K562 (cell line): ENCODE results near the gene USP49. TPM values are rescaled to one million over a fixed set of nuclear protein-coding genes. Genes with fewer than 3 reads are reported as not detected.

Experiments
- ATAC-seq: fragments of 200-7000 bp; cut with Tn5 transposase; 3 replicates; pipeline ENCODE4 v1.9.1; 2020; ENCODE audit warnings: moderate library complexity
- BruUV-seq: library from RNA; stranded (reverse); fragments of 400-500 nt; replicated peaks from 2 replicates; lab custom pipeline; 2021; lab: Mats Ljungman, UMichigan
- CTCF ChIA-PET: fragments of 300-600 bp; formaldehyde crosslinking; extraction: SDS; loops from one replicate; lab custom pipeline; 2021; ENCODE audit warnings: low intra/inter-chr PET ratio; lab: Yijun Ruan, JAX
- POLR2A ChIA-PET: fragments of 300-600, 350-650 bp; sonication (Branson Sonifier 250); formaldehyde crosslinking; extraction: SDS; loops from one replicate; lab custom pipeline; 2021; ENCODE audit warnings: antibody characterized with exemption, inconsistent platforms; lab: Yijun Ruan, JAX
- DNase-seq, 4 experiments: peaks; one replicate each; pipeline versions ENCODE4 v3.0.0 to v3.0.0-alpha.2; 2011 to 2018; ENCODE audit warnings: low spot score in 3 of 4, mixed read lengths in 3 of 4; ENCODE audit errors: extremely low read depth in 1 of 4
- FAIRE-seq: peaks from 2 replicates; lab custom pipeline; 2011; peaks lifted over from hg19 to GRCh38; lab: Jason Lieb, UNC
- H2AFZ ChIP-seq: 2 replicates; pipeline ENCODE4 v1.6.0; 2011; ENCODE audit warnings: low read depth, low read length, control low read depth, inconsistent platforms
- H3K27ac ChIP-seq: fragments of 200-600 bp; 3 replicates; pipeline ENCODE4 v1.8.0; 2011; ENCODE audit warnings: low read depth, mild to moderate bottlenecking, control low read depth, inconsistent platforms, low read length, moderate library complexity, mixed read lengths; ENCODE audit errors: extremely low read depth
- H3K27me3 ChIP-seq, 2 experiments: fragments of 300-600 bp in 1 of 2; 2 replicates in 1 of 2; 3 replicates in 1 of 2; pipeline versions ENCODE4 v1.6.0 to v1.8.0; 2011; ENCODE audit warnings: inconsistent platforms in 2 of 2, low read length in 2 of 2, mild to moderate bottlenecking in 1 of 2, mixed read lengths in 1 of 2, moderate library complexity in 1 of 2; ENCODE audit not compliant: control insufficient read depth in 2 of 2, insufficient read depth in 2 of 2
- H3K36me3 ChIP-seq: fragments of 300-600 bp; 3 replicates; pipeline ENCODE4 v1.8.0; 2011; ENCODE audit warnings: mild to moderate bottlenecking, low read length, inconsistent platforms; ENCODE audit not compliant: control insufficient read depth, insufficient read depth
- H3K4me1 ChIP-seq, 2 experiments: fragments of 200-600 bp in 1 of 2; replicated peaks in 1 of 2; 2 replicates in 1 of 2; 3 replicates in 1 of 2; pipeline versions ENCODE4 v1.5.1 to v1.8.0; 2011; ENCODE audit warnings: inconsistent platforms in 2 of 2, low read length in 2 of 2, mild to moderate bottlenecking in 1 of 2, mixed read lengths in 1 of 2, moderate library complexity in 1 of 2; ENCODE audit not compliant: control insufficient read depth in 2 of 2, insufficient read depth in 2 of 2
- H3K4me2 ChIP-seq: 2 replicates; pipeline ENCODE4 v1.6.1; 2011; ENCODE audit warnings: low read length, control low read depth, inconsistent platforms, mixed read lengths; ENCODE audit not compliant: insufficient read depth
- H3K4me3 ChIP-seq: fragments of 200-600 bp; sonication (generic), shearing (Covaris generic); 2 replicates; pipeline ENCODE4 v1.5.1; 2016; ENCODE audit warnings: control low read depth, inconsistent platforms
- H3K79me2 ChIP-seq: fragments of 200-600 bp; 3 replicates; pipeline ENCODE4 v1.8.0; 2011; ENCODE audit warnings: low read length, inconsistent platforms; ENCODE audit not compliant: control insufficient read depth, insufficient read depth
- H3K9ac ChIP-seq, 2 experiments: 2 replicates each; pipeline versions ENCODE4 v1.6.0 to v1.6.1; 2011; ENCODE audit warnings: low read depth in 2 of 2, low read length in 2 of 2, control low read depth in 1 of 2, inconsistent platforms in 1 of 2, mild to moderate bottlenecking in 1 of 2, mixed read lengths in 1 of 2; ENCODE audit not compliant: insufficient read depth in 1 of 2
- H3K9me1 ChIP-seq: one replicate; pipeline ENCODE4 v1.6.0; 2011; ENCODE audit warnings: inconsistent platforms, mild to moderate bottlenecking, low read length, moderate library complexity; ENCODE audit not compliant: control insufficient read depth, insufficient read depth
- H3K9me3 ChIP-seq: replicated peaks from 2 replicates; pipeline ENCODE4 v1.5.1; 2011; ENCODE audit warnings: low read depth, low read length, inconsistent platforms; ENCODE audit not compliant: control insufficient read depth, insufficient read depth
- H4K20me1 ChIP-seq: replicated peaks from 2 replicates; pipeline ENCODE4 v1.6.1; 2011; ENCODE audit warnings: low read length, inconsistent platforms, mixed read lengths; ENCODE audit not compliant: control insufficient read depth, insufficient read depth
- ARID1B ChIP-seq: fragments of 450-650 bp; IDR thresholded peaks from 2 replicates; pipeline ENCODE4 v1.6.1; 2016; ENCODE audit warnings: antibody characterized with exemption, mild to moderate bottlenecking, inconsistent platforms
- BDP1 ChIP-seq: IDR thresholded peaks from 3 replicates; pipeline ENCODE4 v1.6.1; 2011; ENCODE audit not compliant: insufficient read length, insufficient read depth
- CHD2 ChIP-seq: IDR thresholded peaks from 2 replicates; pipeline ENCODE4 v1.6.1; 2011; ENCODE audit warnings: low read depth, low read length
- ETV5 ChIP-seq: sonication (generic); formaldehyde crosslinking; IDR thresholded peaks from 2 replicates; pipeline ENCODE4 v1.4.0; 2020; ENCODE audit warnings: low read depth, mild to moderate bottlenecking, missing genetic modification reagents
- GTF3C2 ChIP-seq: IDR thresholded peaks from 3 replicates; pipeline ENCODE4 v1.6.1; 2011; ENCODE audit warnings: borderline replicate concordance, mild to moderate bottlenecking, moderate library complexity; ENCODE audit not compliant: insufficient read length; ENCODE audit errors: extremely low read depth
- MCM3 ChIP-seq: fragments of 450-650 bp; IDR thresholded peaks from 2 replicates; pipeline ENCODE4 v1.6.1; 2016
- PBX2 ChIP-seq, 2 experiments: IDR thresholded peaks in 1 of 2; conservative IDR thresholded peaks in 1 of 2; 2 replicates each; pipeline ENCODE4 v1.6.1; 2016; ENCODE audit warnings: low read depth in 2 of 2, mild to moderate bottlenecking in 1 of 2, missing compliant biosample characterization in 1 of 2, missing genetic modification characterization in 1 of 2, moderate library complexity in 1 of 2
- RBM15 ChIP-seq: fragments of 200-400 bp; formaldehyde crosslinking; IDR thresholded peaks from 2 replicates; pipeline ENCODE4 v1.6.1; 2018; ENCODE audit warnings: mild to moderate bottlenecking, low read length, moderate library complexity; ENCODE audit not compliant: insufficient read depth
- SFPQ ChIP-seq: fragments of 200-400 bp; formaldehyde crosslinking; IDR thresholded peaks from 2 replicates; pipeline ENCODE4 v1.6.1; 2017; ENCODE audit warnings: mild to moderate bottlenecking, low read depth, low read length, moderate library complexity
- SIN3B ChIP-seq: fragments of 450-650 bp; IDR thresholded peaks from 2 replicates; pipeline ENCODE4 v1.6.1; 2017; ENCODE audit warnings: low read depth, mild to moderate bottlenecking, moderate library complexity
- STAT5A ChIP-seq: IDR thresholded peaks from 2 replicates; pipeline ENCODE4 v1.6.1; 2012; ENCODE audit warnings: low read length, inconsistent platforms, borderline replicate concordance
- TFAP4 ChIP-seq: sonication (generic); formaldehyde crosslinking; IDR thresholded peaks from 2 replicates; pipeline ENCODE4 v1.8.0; 2022; ENCODE audit warnings: missing genetic modification reagents, mild to moderate bottlenecking, moderate library complexity, borderline replicate concordance
- ZNF197 ChIP-seq: fragments of 200-800 bp; sonication (Bioruptor generic); IDR thresholded peaks from 2 replicates; pipeline ENCODE4 v1.6.1; 2016; ENCODE audit warnings: low read depth, missing genetic modification characterization, missing compliant biosample characterization
- ZNF316 ChIP-seq: fragments of 450-650 bp; IDR thresholded peaks from 2 replicates; pipeline ENCODE4 v1.6.1; 2016
- WGBS: fragments of 100-300 bp; shearing (Covaris generic); methylation state at CpG from one replicate; pipeline ENCODE4 v1.1.6; 2016; ENCODE audit warnings: low coverage, mixed read lengths; ENCODE audit not compliant: insufficient coverage; ENCODE audit errors: missing lambda C conversion rate; 5-methylcytosine and 5-hydroxymethylcytosine counted together
- in situ Hi-C: fragments of 300-500 bp; cut with MboI; formaldehyde crosslinking; loops from 4 replicates; pipeline ENCODE4 v1.15.0; 2018; ENCODE audit warnings: inconsistent platforms, mixed read lengths
- intact Hi-C: fragments of 100-400 bp; cut with micrococcal nuclease; formaldehyde crosslinking; loops from 2 replicates; pipeline ENCODE4 v1.14.2; 2022
- polyA plus RNA-seq, 8 experiments: library from polyadenylated mRNA; depleted of rRNA in 4 of 8; stranded (reverse) in 5 of 8; unstranded in 3 of 8; fragments of >200 nt; fragmentation: Nextera tagmentation in 2 of 8; fragmentation: Illumina TruSeq in 1 of 8; extraction: Ambion mirVana in 2 of 8; extraction: Trizol in 1 of 8; gene quantifications; 2 replicates each; pipeline versions ENCODE4 v1.2.1 to v1.2.3, GENCODE V29; 2011 to 2014; ENCODE audit warnings: inconsistent platforms in 1 of 8, missing spikeins in 1 of 8
- total RNA-seq, 7 experiments: library from RNA; depleted of rRNA in 6 of 7; stranded (reverse); fragments of >200 nt in 6 of 7; fragmentation: Illumina TruSeq in 2 of 7; extraction: Trizol in 2 of 7; gene quantifications; 2 replicates each; pipeline versions ENCODE4 v1.2.1 to v1.2.3, GENCODE V29; 2011 to 2021; ENCODE audit warnings: low replicate concordance in 1 of 7

Gene USP49
- total and polyA plus RNA-seq, 9 of the 15 experiments (the other 6 are each of a cell fraction or from before 2014, with no cell fraction given), result 1.0 to 9.9 (median 6.5) TPM

GRCh38 chr6:41887331-41887751 is 7.8 kb downstream of the USP49 start:
- POLR2A ChIA-PET, result interaction anchor here (0.5 to 0.8 kb wide), 3 partner anchors 44 to 1624 kb away, joined by 3 to 4 read pairs (median 3); partner anchors contain the start of gene C6orf132
- TF ChIP-seq CHD2 (no peak), ZNF316 (no peak), ZNF197 (CRISPR knock-in tag) (no peak), MCM3 (no peak), ETV5 (no peak), SFPQ (no peak), BDP1 (no peak), GTF3C2 (no peak), TFAP4 (no peak), STAT5A (no peak), PBX2 (CRISPR knock-in tag; IDR thresholded peaks at IDR 0.05; ENCODE audit: low read depth) (no peak), PBX2 (tag; conservative IDR thresholded peaks at IDR 0.05; ENCODE audit: low read depth) (no peak), SIN3B (no peak), RBM15 (no peak), ARID1B (no peak)

More at GRCh38 chr6:41887331-41887751, 7.8 kb downstream of the USP49 start:
- WGBS, result 46% methylated on average over 4 of the region's 4 CpGs
- Histone ChIP-seq H3K36me3 (no peaks in the 10 kb centered on the region), H3K79me2 (no peaks in the 10 kb centered on the region; the same call in 2 of the 3 replicates), H3K9me3 (no peaks in the 10 kb centered on the region), H4K20me1 (no peaks in the 10 kb centered on the region), H3K9ac (no peak overlapping the region), H3K4me1 (no peaks in the 10 kb centered on the region), H3K4me2 (no peak overlapping the region), H3K9me1 (no peaks in the 10 kb centered on the region), H3K27ac (no peak overlapping the region), H2AFZ (no peak overlapping the region), H3K4me3 (no peak overlapping the region), H3K27me3 (no peaks in the 10 kb centered on the region)
- DNase-seq (no peak), FAIRE-seq (no peak), ATAC-seq (no peak)
- CTCF ChIA-PET, result no interaction called here
- no TSS peak for BruUV-seq
- intact Hi-C loops, result no loop called here
- in situ Hi-C loops, result no loop called here
